Transverse colon (tissue), 4 donors: ENCODE results near the gene SUSD2.

Experiments
- CTCF ChIP-seq, 5 experiments: fragments of 200-600 bp in 3 of 5; fragments of 450-650 bp in 2 of 5; sonication (generic) in 3 of 5; IDR thresholded peaks; 1 replicate in 2 of 5; 2 replicates in 3 of 5; pipeline ENCODE4 v1.5.1; 2016 to 2017; ENCODE audit warnings: antibody characterized with exemption in 5 of 5, inconsistent platforms in 3 of 5, mild to moderate bottlenecking in 2 of 5, moderate library complexity in 1 of 5
- EP300 ChIP-seq: sonication (generic); formaldehyde crosslinking; IDR thresholded peaks from one replicate; pipeline ENCODE4 v1.6.1; 2017; ENCODE audit warnings: antibody characterized with exemption, low read depth
- POLR2A ChIP-seq: fragments of 450-650 bp; IDR thresholded peaks from one replicate; pipeline ENCODE4 v1.6.1; 2016; ENCODE audit warnings: antibody characterized with exemption, mild to moderate bottlenecking, moderate library complexity
- POLR2AphosphoS5 ChIP-seq, 3 donors: sonication (generic); formaldehyde crosslinking; IDR thresholded peaks; one replicate each; pipeline ENCODE4 v1.6.1; 2016; ENCODE audit warnings: antibody characterized with exemption in 3 of 3

GRCh38 chr22:24205438-24206195, 24.3 kb downstream of the SUSD2 start:
- TF ChIP-seq CTCF (IDR thresholded peaks at IDR 0.05): no peak
- no peak for TF ChIP-seq POLR2A
- no peak for TF ChIP-seq EP300
- TF ChIP-seq POLR2AphosphoS5 (IDR thresholded peaks at IDR 0.05): no peak
